ENCODE measurements around the gene SLC7A6OS.

SLC7A6OS gene

DNA sequence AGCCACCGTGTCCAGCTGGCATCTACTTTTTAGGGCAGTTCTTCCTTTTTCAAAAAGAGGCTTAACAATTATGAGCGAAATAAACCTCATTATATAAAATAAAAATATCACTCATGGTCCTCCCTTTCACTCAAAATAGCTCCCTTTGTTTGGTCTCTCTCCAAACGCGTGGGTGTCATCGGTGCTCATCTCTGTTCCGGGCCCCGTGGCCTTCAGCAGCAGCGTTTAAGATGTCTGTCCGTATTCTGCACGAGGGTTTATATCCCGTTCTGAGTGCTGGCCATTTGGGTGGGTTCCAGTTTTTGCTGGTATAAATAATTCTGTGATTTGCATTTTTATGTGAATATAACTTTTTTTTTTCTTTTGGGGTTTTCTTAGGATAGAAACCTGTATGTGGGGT lies 33.5 kb upstream of the SLC7A6OS start:
- DNase-seq (ENCODE audit: low read depth, low spot score), result no peak

DNA sequence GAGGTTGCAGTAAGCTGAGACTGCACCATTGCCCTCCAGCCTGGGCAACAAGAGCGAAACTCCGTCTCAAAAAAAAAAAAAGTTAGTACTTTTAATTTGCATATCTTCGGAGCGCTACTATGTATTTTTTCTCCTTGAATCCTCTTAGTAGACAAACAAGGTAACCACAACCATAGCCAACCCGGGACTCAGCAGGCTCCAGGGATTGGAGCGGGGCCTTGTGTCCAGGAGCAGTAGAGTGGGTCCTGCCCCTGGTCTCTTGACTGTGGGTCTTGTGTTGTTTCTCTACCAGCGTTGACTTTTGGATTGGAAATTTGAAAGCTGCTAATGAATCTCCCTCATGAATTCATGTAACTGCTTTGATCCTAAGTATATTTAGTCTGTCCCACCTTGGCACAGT lies 32.4 kb upstream of the SLC7A6OS start:
- no peak for DNase-seq (ENCODE audit: low read depth, low spot score)

GRCh38 chr16:68342620-68343019 lies 31.9 kb upstream of the SLC7A6OS start:
- no peak for DNase-seq (ENCODE audit: low read depth, low spot score)

DNA sequence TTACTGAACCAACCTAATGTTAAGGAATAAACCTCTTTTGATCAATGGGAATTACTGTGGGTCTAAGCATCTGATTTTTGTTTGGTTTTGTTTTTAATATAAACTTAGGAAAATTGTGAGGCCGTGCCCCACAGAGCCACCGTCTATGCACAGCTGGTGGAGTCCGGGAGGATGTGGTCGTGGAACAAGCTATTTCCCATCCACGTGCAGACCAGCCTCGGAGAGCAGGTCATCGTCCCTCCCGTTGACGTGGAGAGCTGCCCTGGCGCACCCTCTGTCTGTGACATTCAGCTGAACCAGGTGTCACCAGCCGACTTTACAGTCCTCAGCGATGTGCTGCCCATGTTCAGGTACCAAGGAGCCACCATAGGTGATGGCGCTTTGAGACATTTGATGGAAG lies 28.5 kb upstream of the SLC7A6OS start:
- no peak for DNase-seq (ENCODE audit: low read depth, low spot score)

GRCh38 chr16:68338326-68339119 lies 27.8 kb upstream of the SLC7A6OS start:
- no peak for DNase-seq (ENCODE audit: low read depth, low spot score)

GRCh38 chr16:68335175-68335574 lies 24.4 kb upstream of the SLC7A6OS start:
- DNase-seq (ENCODE audit: low read depth, low spot score), result no peak

DNA sequence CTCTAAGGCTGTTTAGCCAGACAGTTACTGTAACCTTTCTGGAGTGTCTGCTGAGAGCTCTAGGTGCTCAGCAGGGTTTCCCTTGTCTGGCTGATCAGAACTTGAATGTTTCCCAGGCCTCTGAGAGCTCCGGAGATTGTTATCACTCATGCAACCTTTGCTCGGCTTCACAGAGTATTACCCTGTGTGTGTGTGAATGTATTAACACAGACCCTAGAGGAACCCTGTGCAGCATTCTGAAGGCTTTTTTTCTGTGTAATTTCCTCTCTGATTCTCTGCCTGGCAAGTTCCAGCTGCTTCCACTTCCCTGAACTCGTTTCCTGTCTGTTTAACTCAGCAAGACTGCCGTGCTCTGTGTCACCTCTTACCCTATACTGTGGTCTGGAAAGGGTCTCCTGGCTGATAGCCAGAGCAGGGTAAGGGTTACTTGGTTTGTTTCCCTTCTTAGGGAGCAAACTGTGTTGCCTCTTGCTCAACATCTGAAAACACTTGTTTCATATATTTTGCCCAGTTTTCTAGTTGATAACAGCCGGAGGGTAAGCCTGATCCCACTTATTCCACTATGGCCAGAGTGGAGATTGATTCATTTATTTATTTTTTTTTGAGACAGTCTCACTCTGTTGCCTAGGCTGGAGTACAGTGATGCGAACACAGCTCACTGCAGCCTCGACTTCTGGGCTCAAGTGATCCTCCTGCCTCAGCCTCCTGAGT lies 21.8 kb upstream of the SLC7A6OS start:
- DNase-seq (ENCODE audit: low read depth, low spot score), result no peak

DNA sequence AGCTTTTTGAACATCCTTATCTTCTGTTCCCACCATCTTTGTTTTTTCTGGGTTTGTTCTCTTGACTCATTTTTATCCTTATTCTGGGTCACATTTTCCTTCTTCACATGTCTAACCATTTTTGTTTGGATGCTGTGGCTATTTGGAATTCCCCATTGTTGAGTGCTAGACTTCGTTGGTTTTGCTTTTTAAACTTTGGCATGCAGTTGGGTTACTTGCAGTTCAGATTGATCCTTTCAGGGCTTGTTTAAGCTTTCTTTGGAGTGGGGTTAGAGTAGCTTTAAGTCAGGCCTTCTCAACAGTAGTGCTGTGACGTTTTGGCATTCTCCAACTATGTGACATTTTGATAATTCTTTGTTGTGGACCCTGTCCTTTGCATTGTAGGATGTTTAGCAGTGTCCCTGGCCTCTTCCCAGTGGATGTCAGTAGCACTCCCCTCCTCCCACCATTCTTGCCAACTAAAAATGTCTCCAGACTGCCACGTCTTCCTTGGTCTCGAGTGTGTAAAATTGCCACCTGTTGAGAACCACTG lies 21.2 kb upstream of the SLC7A6OS start:
- DNase-seq (ENCODE audit: low read depth, low spot score), result no peak

- no peak for DNase-seq (ENCODE audit: low read depth, low spot score)
Measured at GRCh38 chr16:68328860-68329390, 18.2 kb upstream of the SLC7A6OS start.

GRCh38 chr16:68328151-68328859 lies 17.6 kb upstream of the SLC7A6OS start:
- DNase-seq (ENCODE audit: low read depth, low spot score), result peak; percentile 68

DNA sequence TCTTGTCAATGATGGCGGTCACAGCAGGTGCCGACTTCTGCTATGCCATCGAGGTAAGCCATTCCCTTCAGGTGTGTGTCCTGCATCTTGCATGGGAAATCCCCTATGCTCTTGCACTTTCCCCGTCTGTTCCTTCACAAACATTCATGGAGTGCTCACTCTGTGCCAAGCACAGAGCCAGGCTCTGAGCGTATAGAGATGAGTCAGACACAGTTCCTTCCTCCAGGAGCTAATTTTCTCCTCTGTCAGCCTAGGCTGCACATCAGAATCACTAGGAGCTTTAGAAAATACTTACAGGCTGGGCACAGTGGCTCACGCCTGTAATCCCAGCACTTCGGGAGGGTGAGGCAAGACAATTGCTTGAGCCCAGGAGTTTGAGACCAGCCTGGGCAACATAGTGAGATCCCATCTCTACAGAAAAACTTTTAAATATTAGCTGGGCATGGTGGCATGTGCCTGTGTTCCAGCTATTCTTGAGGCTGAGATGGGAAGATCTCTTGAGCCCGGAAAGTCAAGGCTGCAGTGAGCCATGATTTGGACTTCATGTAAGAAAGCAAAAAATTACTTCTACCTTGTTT lies 14.1 kb upstream of the SLC7A6OS start:
- no peak for DNase-seq (ENCODE audit: low read depth, low spot score)

- DNase-seq (ENCODE audit: low read depth, low spot score), result no peak
Measured at GRCh38 chr16:68324336-68324735, 13.6 kb upstream of the SLC7A6OS start.

DNA sequence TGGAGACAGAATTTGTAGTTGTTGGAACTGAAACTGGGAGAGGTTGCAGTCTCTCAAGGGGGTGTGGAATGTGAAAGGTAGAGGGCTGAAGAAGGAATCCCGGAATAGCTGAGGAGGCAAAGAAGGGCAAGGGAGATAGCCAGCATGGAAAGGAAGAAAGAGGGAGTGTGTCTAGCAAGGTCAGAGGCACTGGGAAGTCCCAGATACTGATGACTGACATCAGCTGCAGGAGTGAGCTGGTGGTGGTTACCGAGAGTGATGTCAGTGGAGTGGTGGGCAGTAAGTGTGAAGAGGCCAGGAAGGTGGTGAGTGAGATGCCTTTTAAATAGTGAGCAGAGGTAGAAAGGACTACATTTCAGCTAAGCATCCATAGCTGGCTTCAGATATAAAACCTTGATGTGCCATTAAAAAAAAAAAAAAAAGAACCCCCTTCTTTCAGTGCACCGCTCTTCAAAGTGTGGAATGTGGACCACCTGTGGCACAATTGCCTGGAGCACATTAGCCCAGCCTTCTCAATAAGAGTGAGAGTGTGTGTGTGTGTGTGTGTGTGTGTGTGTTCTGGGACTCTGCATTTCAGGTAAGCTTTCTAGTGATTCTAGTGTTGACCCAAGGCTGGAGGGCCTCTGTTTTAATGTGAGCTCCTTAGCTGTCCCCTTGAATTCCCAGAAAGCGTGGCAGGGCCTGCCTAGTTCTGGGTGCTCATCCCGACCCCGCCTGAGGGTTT lies 8.6 kb upstream of the SLC7A6OS start:
- no peak for DNase-seq (ENCODE audit: low read depth, low spot score)

DNA sequence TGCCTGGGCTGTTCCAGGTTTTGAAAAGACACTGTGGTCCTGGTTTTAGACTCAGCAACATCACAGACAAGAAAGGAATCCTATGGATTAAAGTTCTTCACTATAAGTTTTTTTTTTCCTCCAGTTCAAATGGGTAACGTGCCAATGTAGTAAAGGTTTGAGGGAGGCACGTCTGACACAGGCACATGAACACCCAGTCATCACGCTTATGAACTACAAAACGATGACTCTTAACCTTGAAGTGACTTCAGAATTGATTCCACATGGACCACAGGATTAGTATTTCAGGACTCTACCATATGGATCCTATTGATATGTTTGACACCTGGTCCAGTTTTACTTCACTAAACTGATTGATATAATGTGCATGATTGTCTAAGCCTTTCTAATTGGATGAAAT lies 2.4 kb upstream of the SLC7A6OS start:
- DNase-seq (ENCODE audit: low read depth, low spot score), result no peak

- DNase-seq (ENCODE audit: low read depth, low spot score), result no peak
Measured at GRCh38 chr16:68310437-68310773, 341 bp downstream of the SLC7A6OS start.

- DNase-seq (ENCODE audit: low read depth, low spot score), result no peak
Measured at GRCh38 chr16:68309799-68310198, 947 bp downstream of the SLC7A6OS start.

GRCh38 chr16:68306633-68307032 lies 4.1 kb downstream of the SLC7A6OS start:
- no peak for DNase-seq (ENCODE audit: low read depth, low spot score)

GRCh38 chr16:68300734-68301459 lies 9.8 kb downstream of the SLC7A6OS start:
- DNase-seq (ENCODE audit: low read depth, low spot score), result no peak

GRCh38 chr16:68299571-68300453 lies 10.9 kb downstream of the SLC7A6OS start:
- no peak for DNase-seq (ENCODE audit: low read depth, low spot score)

All from activated CD4-positive, CD25-positive, alpha-beta regulatory T cell treated with anti-CD3 and anti-CD28 coated beads, Interleukin-2, amount 50 U/mL, for 16 hours (primary cell).